GM13977 (cell line): ENCODE results near the gene GOLIM4.

Experiments used
- DNase-seq: peaks from one replicate; pipeline ENCODE4 v3.0.0; 2012; ENCODE audit warnings: low spot score
- CTCF ChIP-seq: IDR thresholded peaks from 2 replicates; pipeline ENCODE4 v1.5.1; 2012; ENCODE audit warnings: mild to moderate bottlenecking, control low read depth; ENCODE audit not compliant: insufficient read depth; ENCODE audit errors: extremely low read depth, missing control alignments
- in situ Hi-C: fragments of 300-500 bp; cut with MboI; formaldehyde crosslinking; loops from one replicate; pipeline ENCODE4 v1.12.0; 2022; ENCODE audit warnings: low sequenced_read_pairs, low pct_unique_long_range_greater_than_20kb, mixed read lengths, inconsistent platforms; ENCODE audit not compliant: unreplicated experiment

GOLIM4 gene

DNA sequence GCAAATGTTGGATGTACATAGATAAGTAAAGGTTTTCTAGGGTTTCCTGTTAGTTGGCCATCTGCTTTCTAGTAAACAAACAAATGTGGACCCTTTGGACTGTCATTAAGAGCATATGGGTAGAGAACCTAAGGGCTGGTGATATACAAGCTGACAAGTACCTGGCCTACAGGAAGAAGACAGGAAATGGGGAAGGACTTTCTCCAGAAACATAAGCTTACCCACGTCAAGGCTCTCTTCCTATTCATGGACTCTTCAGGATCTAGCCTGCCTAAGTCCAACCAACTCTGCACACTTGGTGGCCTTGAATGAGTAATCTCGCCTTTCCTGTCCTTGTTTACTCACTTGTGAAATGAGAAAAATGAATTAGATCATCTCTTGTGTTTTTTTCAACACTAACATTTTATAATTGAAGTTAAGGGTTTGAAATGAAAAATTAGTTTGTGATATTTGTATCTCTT lies 22.2 kb upstream of the GOLIM4 start:
- in situ Hi-C loops = no loop called here
- no peak for DNase-seq
- TF ChIP-seq CTCF = no peak

GRCh38 chr3:168117059-168117458 lies 21.3 kb upstream of the GOLIM4 start:
- in situ Hi-C loops = no loop called here
- no peak for TF ChIP-seq CTCF
- DNase-seq = no peak

- TF ChIP-seq CTCF = no peak
- DNase-seq = no peak
- in situ Hi-C loops = no loop called here
These were observed 20.6 kb upstream of the GOLIM4 start for GRCh38 chr3:168116279-168116678.

DNA sequence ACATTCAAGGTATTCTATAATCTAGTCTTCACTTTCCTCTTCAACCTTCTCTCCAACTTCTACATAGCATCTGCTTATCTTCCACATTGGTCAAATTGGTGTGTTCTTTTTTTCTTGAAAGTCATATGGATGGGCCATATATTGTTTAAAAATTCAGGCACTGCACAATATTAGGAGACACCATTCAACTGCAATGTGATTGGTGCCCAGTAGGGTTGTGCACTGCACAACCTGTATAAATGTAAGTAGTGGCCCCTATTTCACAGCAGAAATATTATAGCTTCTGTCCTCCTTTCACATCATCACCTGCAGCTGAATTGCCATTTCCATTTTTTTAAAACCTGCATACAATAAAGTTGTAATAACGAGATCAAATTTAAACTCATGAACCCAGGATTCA lies 18.1 kb upstream of the GOLIM4 start:
- TF ChIP-seq CTCF = no peak
- DNase-seq = no peak
- in situ Hi-C loops = no loop called here

- in situ Hi-C loops = no loop called here
- DNase-seq = no peak
- no peak for TF ChIP-seq CTCF
These were observed 17.2 kb upstream of the GOLIM4 start for GRCh38 chr3:168112894-168113293.

DNA sequence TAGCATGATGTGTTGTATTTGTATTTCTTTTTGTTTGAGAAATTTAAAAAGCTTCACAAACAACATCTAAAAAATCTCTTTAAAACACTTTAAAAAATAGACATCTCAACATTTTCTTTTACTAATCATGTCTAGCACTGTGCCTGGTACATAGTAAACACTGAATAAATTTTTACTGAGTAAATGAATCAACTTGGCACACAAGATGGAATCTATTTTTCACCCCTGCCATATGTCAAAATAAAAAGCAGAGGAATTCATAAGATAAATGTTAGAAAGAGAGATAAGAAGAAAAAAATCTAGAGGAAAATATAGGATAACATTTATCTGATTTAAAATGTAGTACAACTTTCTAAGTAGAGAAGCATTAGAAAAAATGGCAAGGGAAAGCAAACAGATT lies 8.6 kb upstream of the GOLIM4 start:
- in situ Hi-C loops = no loop called here
- no peak for TF ChIP-seq CTCF

More for the DNA sequence above, 8.6 kb upstream of the GOLIM4 start:
- DNase-seq = no peak
